ENCODE measurements around the gene PPP1R3D.
A peak's percentile ranks its signal among the peaks of the same experiment; 100 is the strongest.

PPP1R3D gene

GRCh38 chr20:59948212-59948611 lies 8.1 kb upstream of the PPP1R3D start:
- no peak for DNase-seq (ENCODE audit: low spot score)

DNA sequence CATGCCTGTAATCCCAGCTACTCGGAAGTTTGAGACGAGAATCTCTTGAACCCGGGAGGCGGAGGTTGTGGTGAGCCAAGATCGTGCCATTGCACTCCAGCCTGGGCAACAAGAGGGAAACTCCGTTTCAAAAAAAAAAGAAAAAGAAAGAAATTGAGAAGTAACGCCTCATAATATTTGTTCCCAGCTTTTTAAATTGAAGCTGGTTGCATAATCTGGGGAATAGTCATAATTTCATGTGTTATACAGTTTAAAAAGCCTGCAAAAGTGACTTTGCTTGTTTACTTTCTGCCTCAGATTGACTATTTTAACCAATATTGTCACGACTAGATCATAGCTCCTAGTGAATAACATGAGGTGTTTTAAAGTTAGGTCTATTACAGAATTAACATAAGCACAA lies 7.3 kb upstream of the PPP1R3D start:
- no peak for DNase-seq (ENCODE audit: low spot score)

- no peak for DNase-seq (ENCODE audit: low spot score)
Measured at GRCh38 chr20:59945731-59946130, 5.6 kb upstream of the PPP1R3D start.

DNA sequence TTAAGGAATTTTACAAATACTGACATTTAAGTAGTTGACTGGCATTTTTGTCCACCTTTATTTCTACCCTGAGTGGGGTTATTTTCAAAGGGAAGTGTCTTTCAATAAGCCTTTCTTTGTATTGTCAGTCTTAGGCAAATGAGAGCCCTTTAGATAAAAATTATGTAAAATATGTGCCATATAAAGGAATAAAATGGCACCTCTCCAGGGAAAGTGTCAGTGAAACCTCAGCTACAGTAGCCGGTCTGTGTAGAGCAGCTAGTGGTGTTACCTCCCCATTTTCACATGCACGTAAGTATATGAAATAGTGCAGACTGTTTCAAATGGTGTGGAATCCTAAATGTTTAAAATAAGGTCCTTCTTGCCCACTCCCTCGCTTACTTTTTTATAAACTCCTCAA lies 5.1 kb upstream of the PPP1R3D start:
- DNase-seq (ENCODE audit: low spot score) = no peak

DNA sequence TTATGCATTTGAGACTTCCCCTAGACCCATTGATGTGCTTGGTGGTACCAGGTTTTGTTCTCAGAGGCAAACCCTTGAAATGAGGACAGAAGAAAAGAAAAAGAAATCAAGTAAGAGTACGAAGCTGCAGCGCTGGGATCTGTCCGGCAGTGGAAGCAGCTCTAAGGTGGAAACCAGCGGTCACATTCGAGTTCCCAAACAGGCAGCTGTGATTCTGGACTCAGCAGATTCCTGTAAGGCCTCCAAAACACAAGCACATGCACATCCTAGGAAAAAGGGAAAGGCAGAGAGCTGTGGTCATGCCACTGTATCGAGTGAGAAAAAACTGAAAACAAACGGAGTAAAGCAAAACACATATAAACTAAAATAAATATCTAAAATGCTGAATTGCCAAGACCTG lies 4.6 kb upstream of the PPP1R3D start:
- no peak for DNase-seq (ENCODE audit: low spot score)

- DNase-seq (ENCODE audit: low spot score) = no peak
Measured at GRCh38 chr20:59942245-59942644, 2.1 kb upstream of the PPP1R3D start.

GRCh38 chr20:59940956-59941294 lies 820 bp upstream of the PPP1R3D start:
- DNase-seq (ENCODE audit: low spot score) = no peak

DNA sequence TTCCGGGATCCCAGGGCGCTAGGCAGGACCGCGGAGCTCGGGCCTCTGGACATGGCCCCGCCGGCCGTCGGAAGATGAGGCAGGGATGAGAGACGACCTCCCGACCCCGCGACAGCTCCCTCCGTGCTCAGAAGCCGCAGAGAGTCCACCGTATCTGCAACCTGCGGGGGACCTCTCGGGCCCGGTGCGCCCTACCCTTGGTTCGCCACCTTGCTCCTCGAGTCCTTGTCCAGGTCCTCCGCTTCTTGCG lies 301 bp downstream of the PPP1R3D start:
- DNase-seq (ENCODE audit: low spot score) = no peak

GRCh38 chr20:59939052-59939878 lies 840 bp downstream of the PPP1R3D start:
- DNase-seq (ENCODE audit: low spot score) = peak; percentile 40

- DNase-seq (ENCODE audit: low spot score) = no peak
Measured at GRCh38 chr20:59938696-59939051, 1.4 kb downstream of the PPP1R3D start.

GRCh38 chr20:59938221-59938620 lies 1.9 kb downstream of the PPP1R3D start:
- DNase-seq (ENCODE audit: low spot score) = no peak

DNA sequence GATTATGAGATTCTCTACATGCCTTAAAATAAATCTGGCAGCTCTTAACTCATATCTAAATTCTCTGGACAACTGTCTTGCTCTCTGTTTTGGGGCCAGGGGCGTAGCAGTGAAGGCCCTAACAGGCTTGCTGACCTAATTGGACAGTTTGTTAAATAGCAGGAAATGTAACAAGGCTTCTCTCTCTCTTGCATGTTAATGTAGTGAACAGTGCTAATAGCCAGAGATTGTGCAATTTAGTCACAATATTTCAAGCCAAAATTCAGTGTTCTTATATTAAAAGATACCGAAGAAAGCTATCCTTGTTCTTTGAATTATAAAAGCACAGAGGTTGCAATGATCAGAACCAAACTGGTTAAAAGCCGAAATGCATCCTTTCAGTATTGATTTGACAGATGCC lies 3.0 kb downstream of the PPP1R3D start:
- no peak for DNase-seq (ENCODE audit: low spot score)

- no peak for DNase-seq (ENCODE audit: low spot score)
Measured at GRCh38 chr20:59936409-59936808, 3.7 kb downstream of the PPP1R3D start.

DNA sequence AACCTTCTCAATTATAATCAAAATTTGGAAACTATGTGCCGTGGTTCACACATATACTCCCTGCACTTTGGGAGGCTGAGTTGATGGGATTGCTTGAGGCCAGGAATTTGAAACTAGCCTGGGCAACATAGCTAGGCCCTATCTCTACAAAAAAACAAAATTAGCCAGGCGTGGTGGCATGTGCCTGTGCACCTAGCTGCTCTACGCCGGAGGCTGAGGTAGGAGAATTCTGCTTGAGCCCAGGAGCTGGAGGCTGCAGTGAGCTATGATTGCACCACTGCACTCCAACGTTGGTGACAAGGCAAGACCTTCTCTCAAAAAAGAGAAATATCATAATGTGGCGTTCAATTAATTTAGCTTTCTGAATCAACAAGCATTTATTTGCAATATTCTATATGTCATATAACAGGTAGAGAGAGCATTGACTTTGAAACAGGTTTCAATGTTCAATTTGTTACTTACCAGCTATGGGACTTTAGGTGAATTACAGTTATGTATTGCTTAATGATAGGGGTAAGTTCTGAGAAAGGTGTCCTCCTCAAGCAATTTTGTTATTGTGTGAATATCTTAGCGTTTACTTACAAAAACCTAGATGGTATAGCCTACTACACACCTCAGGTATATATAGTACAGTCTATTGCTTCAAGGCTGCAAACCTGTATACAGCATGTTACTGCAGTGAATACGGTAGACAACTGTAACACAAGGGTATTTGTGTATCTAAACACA lies 4.5 kb downstream of the PPP1R3D start:
- DNase-seq (ENCODE audit: low spot score) = no peak

- DNase-seq (ENCODE audit: low spot score) = peak; percentile 87
Measured at GRCh38 chr20:59933849-59934585, 6.1 kb downstream of the PPP1R3D start.

- peak; percentile 61 for DNase-seq (ENCODE audit: low spot score)
Measured at GRCh38 chr20:59933296-59933848, 6.7 kb downstream of the PPP1R3D start, which contains the start of gene SYCP2. Gene SYCP2 (minus strand): TSS chr20:59933637. CDS start chr20:59922413, 11,224 bp downstream.

- no peak for DNase-seq (ENCODE audit: low spot score)
Measured at GRCh38 chr20:59932616-59933295, 7.3 kb downstream of the PPP1R3D start.

DNA sequence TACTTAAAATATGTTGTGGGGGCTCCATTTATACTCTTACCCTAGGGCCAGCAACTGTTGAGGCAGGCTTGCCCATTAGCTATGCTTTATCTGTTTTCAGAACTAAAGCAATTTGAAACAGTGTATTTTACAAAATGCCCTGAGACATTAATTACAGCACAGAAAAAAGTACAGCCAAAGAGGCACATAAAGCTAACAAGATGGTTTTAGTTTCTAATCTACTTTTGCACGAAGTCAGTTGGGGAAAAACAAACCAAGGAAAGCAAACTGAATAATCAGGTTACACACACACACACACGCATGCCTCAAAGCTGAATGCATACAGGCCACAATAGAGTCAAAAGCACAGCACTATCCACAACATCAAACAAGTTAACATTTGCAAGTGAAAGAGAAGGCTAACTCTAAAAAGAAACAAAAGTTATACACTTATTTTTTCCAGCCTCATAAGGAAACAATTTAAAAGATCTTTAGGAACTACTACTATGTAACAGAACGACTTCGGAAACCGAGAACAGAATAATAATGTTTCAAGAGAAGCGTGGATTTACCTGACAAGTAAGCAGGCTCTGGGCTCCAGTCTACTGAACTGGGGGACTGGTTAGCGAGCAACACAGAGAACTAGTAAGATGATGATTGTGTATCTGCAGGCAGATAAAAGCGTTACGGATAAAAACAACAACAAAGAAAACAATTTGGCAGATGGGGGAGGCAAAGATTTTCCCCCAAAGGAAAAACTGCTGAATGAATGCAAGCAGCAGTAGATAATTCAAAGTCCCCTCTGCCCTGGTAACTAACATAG lies 8.4 kb downstream of the PPP1R3D start:
- no peak for DNase-seq (ENCODE audit: low spot score)

DNA sequence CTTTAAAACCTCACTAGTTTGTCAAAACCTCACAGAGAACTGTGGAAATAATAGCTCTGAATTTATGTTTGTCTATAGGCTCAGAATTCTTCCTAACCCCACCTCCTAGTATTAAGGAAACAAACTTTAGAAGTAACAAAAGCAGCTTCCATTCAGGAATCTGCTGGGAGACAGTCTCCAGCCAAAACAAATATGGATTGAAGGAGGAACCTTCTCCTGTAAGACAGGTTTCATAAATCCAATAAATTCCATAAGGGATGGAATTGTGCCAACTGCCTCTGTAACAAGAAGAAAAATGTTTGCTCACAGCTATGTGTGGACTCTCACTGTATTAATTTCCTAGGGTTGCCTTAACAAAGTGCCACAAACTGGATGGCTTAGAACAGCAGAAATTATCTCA lies 14.2 kb downstream of the PPP1R3D start:
- no peak for DNase-seq (ENCODE audit: low spot score)

DNA sequence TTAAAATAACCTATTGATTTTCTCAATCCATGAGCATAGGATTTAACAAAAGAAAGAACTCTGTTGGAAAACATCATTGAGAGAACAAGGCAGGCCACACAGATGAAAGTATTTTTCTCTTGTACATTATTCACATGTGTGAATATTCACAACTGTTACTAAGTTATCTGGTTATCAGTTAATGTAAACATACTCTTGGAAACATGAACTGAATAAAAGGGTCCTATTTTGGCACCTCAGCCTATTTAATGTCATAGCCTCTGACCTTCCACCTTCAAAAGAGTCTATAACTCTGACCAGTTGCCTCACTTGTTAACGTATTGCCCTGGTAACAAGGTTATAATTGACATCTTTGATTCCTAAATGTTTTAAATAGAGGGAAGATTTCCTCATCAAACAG lies 14.7 kb downstream of the PPP1R3D start:
- DNase-seq (ENCODE audit: low spot score) = no peak

- DNase-seq (ENCODE audit: low spot score) = no peak
Measured at GRCh38 chr20:59923514-59923913, 16.6 kb downstream of the PPP1R3D start.

All from iPS-NIHi11 (cell line).